Natural killer cell (primary cell): ENCODE measurements around the gene ADGRV1. TPM values are rescaled to one million over a fixed set of nuclear protein-coding genes. Genes with fewer than 3 reads are reported as not detected.

Source experiments
- ATAC-seq, 3 donors: fragments of 150-1000 bp in 2 of 3; fragments of 200-7000 bp in 1 of 3; cut with Tn5 transposase; 1 replicate in 1 of 3; 2 replicates in 2 of 3; pipeline ENCODE4 v1.10.0; 2021; ENCODE audit warnings: mild to moderate bottlenecking in 2 of 3, moderate library complexity in 2 of 3
- DNase-seq, 2 donors: peaks; one replicate each; pipeline versions ENCODE4 v3.0.0 to v3.0.0-alpha.2; 2013 to 2021; ENCODE audit warnings: mixed read lengths in 1 of 2
- H3K27ac ChIP-seq: one replicate; pipeline ENCODE4 v1.5.1; 2013; ENCODE audit warnings: mild to moderate bottlenecking, low read length
- H3K27me3 ChIP-seq: one replicate; pipeline ENCODE4 v1.6.1; 2013; ENCODE audit warnings: low read length; ENCODE audit not compliant: control insufficient read depth, insufficient read depth
- H3K36me3 ChIP-seq: one replicate; pipeline ENCODE4 v1.6.1; 2013; ENCODE audit warnings: low read length; ENCODE audit not compliant: control insufficient read depth, insufficient read depth
- H3K4me1 ChIP-seq: one replicate; pipeline ENCODE4 v1.6.1; 2013; ENCODE audit warnings: low read length; ENCODE audit not compliant: control insufficient read depth, insufficient read depth
- H3K4me3 ChIP-seq: one replicate; pipeline ENCODE4 v1.5.1; 2013; ENCODE audit warnings: low read length
- H3K9me3 ChIP-seq: one replicate; pipeline ENCODE4 v1.6.1; 2013; ENCODE audit warnings: low read length; ENCODE audit not compliant: control insufficient read depth, insufficient read depth
- H3K27ac Mint-ChIP-seq, 2 donors: one replicate each; pipeline ENCODE4 v1.8.0; 2022; ENCODE audit warnings: mild to moderate bottlenecking in 2 of 2, mixed read lengths in 2 of 2, moderate library complexity in 1 of 2
- H3K27me3 Mint-ChIP-seq, 2 donors: one replicate each; pipeline ENCODE4 v1.8.0; 2022; ENCODE audit warnings: low read depth in 2 of 2, mixed read lengths in 2 of 2
- H3K36me3 Mint-ChIP-seq: one replicate; pipeline ENCODE4 v1.8.0; 2022; ENCODE audit warnings: mixed read lengths
- H3K4me1 Mint-ChIP-seq, 2 donors: one replicate each; pipeline ENCODE4 v1.8.0; 2022; ENCODE audit warnings: mixed read lengths in 2 of 2
- H3K4me3 Mint-ChIP-seq: one replicate; pipeline ENCODE4 v1.8.0; 2022; ENCODE audit warnings: mild to moderate bottlenecking, moderate library complexity, mixed read lengths
- H3K9me3 Mint-ChIP-seq, 2 donors: one replicate each; pipeline ENCODE4 v1.8.0; 2022; ENCODE audit warnings: mixed read lengths in 2 of 2
- WGBS: methylation state at CpG from one replicate; pipeline ENCODE4 v1.1.7; 2013; ENCODE audit warnings: missing lambda C conversion rate; ENCODE audit not compliant: insufficient coverage; 5-methylcytosine and 5-hydroxymethylcytosine counted together
- intact Hi-C: fragments of 100-400 bp; cut with micrococcal nuclease; formaldehyde crosslinking; loops from one replicate; pipeline ENCODE4 v1.14.2; 2022
- total RNA-seq, 4 donors: library from RNA; stranded (reverse); fragments of 120-200 nt in 1 of 4; gene quantifications; one replicate each; pipeline versions ENCODE4 v1.2.3 to v1.2.4, GENCODE V29; 2013 to 2022
- TF ChIP-seq, protein P1 (sequence below): fragments of 200-600 bp; IDR thresholded peaks from one replicate; pipeline ENCODE4 v1.8.0; 2022; ENCODE audit warnings: antibody characterized with exemption

Gene ADGRV1
- total RNA-seq, 3 donors from 2014 or later (not counting 1 experiment from before 2014, with no cell fraction given), result 0.50 to 0.71 TPM; not detected in 1

DNA sequence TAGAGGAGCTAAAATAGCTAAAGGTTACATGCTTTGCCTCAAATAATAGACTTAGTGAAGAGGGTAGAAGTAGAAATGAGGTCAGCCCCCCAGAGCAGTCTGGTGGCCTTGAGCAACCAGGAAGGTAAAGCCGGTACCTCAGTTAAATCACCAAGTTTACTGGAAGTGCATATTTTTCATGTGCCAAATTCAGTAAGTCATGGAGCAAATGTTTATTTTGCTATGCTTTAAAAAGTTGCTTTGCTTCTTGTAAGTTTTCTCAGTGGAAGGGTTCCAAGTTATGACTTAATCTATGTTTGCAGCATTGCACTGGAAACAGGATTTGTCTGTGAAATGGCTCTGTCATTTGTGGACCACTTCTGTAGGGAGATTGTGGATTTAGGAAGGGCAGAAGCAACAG is 567.9 kb downstream of the ADGRV1 start:
- H3K27ac ChIP-seq, result no peak overlapping the region
- H3K36me3 ChIP-seq, result no peaks in the 10 kb centered on the region
- Mint-ChIP-seq H3K4me3 (no peak overlapping the region), H3K4me1 (no peaks in the 10 kb centered on the region), H3K36me3 (no peaks in the 10 kb centered on the region), H3K9me3 (no peaks in the 10 kb centered on the region), H3K27ac (no peak overlapping the region), H3K27me3 (peaks cover 0 to 6% of the 10 kb centered on the region in 2 donors)
- no peaks in the 10 kb centered on the region for H3K4me1 ChIP-seq
- intact Hi-C loops, result no loop called here
- ATAC-seq (no peak), DNase-seq (no peak)
- H3K4me3 ChIP-seq, result no peak overlapping the region
- 95% methylated on average over 1 of the region's 1 CpG for WGBS
- H3K27me3 ChIP-seq, result no peaks in the 10 kb centered on the region
- TF ChIP-seq, protein P1, sequence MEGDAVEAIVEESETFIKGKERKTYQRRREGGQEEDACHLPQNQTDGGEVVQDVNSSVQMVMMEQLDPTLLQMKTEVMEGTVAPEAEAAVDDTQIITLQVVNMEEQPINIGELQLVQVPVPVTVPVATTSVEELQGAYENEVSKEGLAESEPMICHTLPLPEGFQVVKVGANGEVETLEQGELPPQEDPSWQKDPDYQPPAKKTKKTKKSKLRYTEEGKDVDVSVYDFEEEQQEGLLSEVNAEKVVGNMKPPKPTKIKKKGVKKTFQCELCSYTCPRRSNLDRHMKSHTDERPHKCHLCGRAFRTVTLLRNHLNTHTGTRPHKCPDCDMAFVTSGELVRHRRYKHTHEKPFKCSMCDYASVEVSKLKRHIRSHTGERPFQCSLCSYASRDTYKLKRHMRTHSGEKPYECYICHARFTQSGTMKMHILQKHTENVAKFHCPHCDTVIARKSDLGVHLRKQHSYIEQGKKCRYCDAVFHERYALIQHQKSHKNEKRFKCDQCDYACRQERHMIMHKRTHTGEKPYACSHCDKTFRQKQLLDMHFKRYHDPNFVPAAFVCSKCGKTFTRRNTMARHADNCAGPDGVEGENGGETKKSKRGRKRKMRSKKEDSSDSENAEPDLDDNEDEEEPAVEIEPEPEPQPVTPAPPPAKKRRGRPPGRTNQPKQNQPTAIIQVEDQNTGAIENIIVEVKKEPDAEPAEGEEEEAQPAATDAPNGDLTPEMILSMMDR, result no peak
- no peaks in the 10 kb centered on the region for H3K9me3 ChIP-seq

DNA sequence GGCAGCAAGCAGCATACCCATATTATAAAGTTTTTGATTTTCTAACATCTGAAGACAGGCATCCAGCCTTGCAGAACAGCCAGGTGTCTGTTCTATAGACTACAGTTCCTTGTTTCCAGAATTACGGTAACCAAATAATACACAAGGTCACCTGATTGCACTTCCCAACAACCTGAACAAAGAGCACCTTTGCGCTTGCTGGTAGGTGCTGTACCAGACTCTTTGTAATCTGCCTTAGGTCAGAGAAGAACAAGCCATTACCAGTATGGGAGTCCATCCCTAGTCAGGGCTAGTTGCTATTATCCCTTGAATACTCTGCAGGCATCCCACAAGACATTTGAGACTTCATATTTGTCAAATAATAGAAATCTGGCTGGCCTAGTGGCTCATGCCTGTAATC is 568.3 kb downstream of the ADGRV1 start:
- TF ChIP-seq, protein P1, result no peak
- ATAC-seq (no peak), DNase-seq (no peak)
- Histone ChIP-seq H3K4me1 (no peaks in the 10 kb centered on the region), H3K27me3 (no peaks in the 10 kb centered on the region), H3K36me3 (no peaks in the 10 kb centered on the region), H3K9me3 (no peaks in the 10 kb centered on the region), H3K4me3 (no peak overlapping the region), H3K27ac (no peak overlapping the region)
- no peaks in the 10 kb centered on the region for H3K36me3 Mint-ChIP-seq
- intact Hi-C loops, result no loop called here
- no peak overlapping the region for H3K4me3 Mint-ChIP-seq
- no peak overlapping the region for H3K27ac Mint-ChIP-seq
- H3K27me3 Mint-ChIP-seq, result peaks cover 0 to 6% of the 10 kb centered on the region in 2 donors
- H3K9me3 Mint-ChIP-seq, result no peaks in the 10 kb centered on the region
- H3K4me1 Mint-ChIP-seq, result no peaks in the 10 kb centered on the region
- WGBS, result 97% methylated on average over 2 of the region's 2 CpGs

DNA sequence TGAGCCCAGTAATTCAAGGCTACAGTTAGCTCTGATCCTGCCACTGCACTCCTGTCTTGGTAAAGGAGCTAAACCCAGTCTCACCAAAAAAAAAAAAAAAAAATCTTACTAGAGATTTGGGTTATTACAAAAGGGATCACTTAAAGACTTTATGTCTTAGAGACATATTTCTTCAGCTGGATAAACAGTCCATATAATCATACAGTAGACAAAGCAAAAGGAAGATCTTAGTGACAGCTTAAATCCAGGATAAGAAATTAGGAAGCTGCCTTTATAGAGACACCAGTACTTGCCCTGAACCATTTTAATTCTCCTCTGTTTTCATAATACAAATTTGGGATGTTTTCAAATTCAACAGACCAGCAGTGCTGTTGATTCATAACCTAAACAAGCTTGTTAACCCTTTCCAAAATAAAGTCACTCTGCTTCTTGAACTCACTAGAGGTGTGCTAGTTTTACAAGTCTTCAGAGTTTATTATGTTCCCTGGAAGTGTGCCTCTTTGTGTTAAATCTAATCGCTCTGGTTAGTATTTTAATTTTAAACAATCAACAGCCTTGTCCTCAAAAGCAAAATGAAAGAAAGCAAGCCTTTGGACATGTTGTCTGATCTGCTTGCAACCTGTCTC is 569.0 kb downstream of the ADGRV1 start:
- no peak for ATAC-seq
- no peak overlapping the region for H3K27ac Mint-ChIP-seq
- no peak overlapping the region for H3K4me3 Mint-ChIP-seq
- no peaks in the 10 kb centered on the region for H3K36me3 Mint-ChIP-seq
- H3K27me3 Mint-ChIP-seq, result peaks cover 0 to 7% of the 10 kb centered on the region in 2 donors
- no peaks in the 10 kb centered on the region for H3K9me3 Mint-ChIP-seq
- Histone ChIP-seq H3K4me3 (no peak overlapping the region), H3K9me3 (no peaks in the 10 kb centered on the region), H3K4me1 (no peaks in the 10 kb centered on the region), H3K27me3 (no peaks in the 10 kb centered on the region), H3K36me3 (no peaks in the 10 kb centered on the region), H3K27ac (no peak overlapping the region)
- TF ChIP-seq, protein P1, result no peak
- H3K4me1 Mint-ChIP-seq, result no peaks in the 10 kb centered on the region
- DNase-seq, result no peak
- intact Hi-C loops, result no loop called here
- WGBS, result 86% methylated on average over 1 of the region's 1 CpG

DNA sequence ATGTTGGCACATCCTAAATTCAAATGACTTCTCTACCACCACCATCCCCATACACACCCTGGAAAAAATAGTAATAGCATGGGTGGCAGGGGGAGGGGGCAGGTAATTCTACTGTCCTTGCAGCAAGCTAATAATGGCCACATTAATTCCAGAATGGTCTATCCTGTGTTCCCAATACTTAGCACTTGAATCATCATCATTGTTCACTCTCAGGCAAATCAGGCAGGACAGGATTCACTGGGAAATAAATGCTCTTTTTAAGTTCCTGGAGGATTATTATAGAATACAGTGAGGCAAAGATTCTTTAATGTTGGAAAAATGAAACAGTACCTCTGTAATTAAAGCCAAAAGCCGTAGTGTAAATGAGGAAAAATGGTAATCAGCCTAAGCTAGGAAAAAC is 570.0 kb downstream of the ADGRV1 start:
- TF ChIP-seq, protein P1, result no peak
- Histone ChIP-seq H3K27ac (no peak overlapping the region), H3K9me3 (no peaks in the 10 kb centered on the region), H3K27me3 (no peaks in the 10 kb centered on the region), H3K4me3 (no peak overlapping the region), H3K36me3 (no peaks in the 10 kb centered on the region), H3K4me1 (no peaks in the 10 kb centered on the region)
- Mint-ChIP-seq H3K27me3 (peaks cover 0 to 12% of the 10 kb centered on the region in 2 donors), H3K9me3 (no peaks in the 10 kb centered on the region), H3K4me3 (no peak overlapping the region), H3K27ac (no peak overlapping the region), H3K36me3 (no peaks in the 10 kb centered on the region), H3K4me1 (no peaks in the 10 kb centered on the region)
- DNase-seq (no peak), ATAC-seq (no peak)
- intact Hi-C loops, result no loop called here
- WGBS, result 100% methylated on average over 1 of the region's 1 CpG
